ENCODE measurements around the gene DNAH9.

DNA sequence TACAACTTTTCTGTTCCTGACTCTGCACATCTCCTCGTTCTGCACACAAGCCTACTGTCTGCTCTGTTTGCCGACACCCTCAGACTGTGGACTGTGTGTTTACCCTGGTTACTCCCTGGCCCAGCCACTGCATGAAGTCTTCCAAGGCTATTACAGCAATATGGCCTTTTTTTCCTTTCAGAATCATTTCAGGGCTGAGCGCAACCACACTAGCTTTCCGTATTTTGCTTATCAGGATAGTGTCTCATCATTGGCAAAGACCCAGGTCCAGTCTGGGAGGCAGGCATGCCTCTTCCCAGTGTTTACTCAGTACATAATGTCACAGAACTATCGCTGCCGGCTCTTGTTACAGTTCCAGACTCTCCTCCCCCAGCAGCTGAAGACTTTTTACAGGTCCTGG, 10.1 kb downstream of the DNAH9 start:
- TF ChIP-seq, protein P1, sequence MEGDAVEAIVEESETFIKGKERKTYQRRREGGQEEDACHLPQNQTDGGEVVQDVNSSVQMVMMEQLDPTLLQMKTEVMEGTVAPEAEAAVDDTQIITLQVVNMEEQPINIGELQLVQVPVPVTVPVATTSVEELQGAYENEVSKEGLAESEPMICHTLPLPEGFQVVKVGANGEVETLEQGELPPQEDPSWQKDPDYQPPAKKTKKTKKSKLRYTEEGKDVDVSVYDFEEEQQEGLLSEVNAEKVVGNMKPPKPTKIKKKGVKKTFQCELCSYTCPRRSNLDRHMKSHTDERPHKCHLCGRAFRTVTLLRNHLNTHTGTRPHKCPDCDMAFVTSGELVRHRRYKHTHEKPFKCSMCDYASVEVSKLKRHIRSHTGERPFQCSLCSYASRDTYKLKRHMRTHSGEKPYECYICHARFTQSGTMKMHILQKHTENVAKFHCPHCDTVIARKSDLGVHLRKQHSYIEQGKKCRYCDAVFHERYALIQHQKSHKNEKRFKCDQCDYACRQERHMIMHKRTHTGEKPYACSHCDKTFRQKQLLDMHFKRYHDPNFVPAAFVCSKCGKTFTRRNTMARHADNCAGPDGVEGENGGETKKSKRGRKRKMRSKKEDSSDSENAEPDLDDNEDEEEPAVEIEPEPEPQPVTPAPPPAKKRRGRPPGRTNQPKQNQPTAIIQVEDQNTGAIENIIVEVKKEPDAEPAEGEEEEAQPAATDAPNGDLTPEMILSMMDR (IDR thresholded peaks at IDR 0.05), result no peak
- TF ChIP-seq POLR2A (IDR thresholded peaks at IDR 0.05), result no peak

All from Peyer's patch (tissue), 4 donors.